ENCODE data around the gene UBE2E2. TPM values are rescaled to one million over a fixed set of nuclear protein-coding genes. Genes with fewer than 3 reads are reported as not detected.

UBE2E2 gene
- total and polyA plus RNA-seq, 9 donors: 25.5 to 84.9 (median 38.5) TPM

DNA sequence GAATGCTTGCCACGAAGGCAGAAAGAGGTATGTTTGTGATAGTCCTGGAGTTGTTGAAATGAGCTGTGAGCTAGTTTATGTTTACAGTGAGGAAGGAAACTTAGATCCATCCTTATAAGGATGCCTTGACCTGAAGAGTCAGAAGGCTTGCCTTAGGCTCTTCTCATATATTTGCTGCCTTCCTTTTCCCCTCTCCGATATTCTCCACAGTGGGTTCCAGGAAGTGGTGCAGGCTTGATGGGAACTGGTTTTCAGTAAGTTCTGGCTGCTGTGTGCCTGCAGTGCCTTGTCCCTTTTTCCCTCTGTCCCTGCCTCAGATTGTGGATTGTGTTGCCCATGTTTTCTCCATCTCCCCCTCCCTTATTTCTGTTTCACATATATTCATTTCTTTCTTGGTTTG, 315.3 kb downstream of the UBE2E2 start:
- intact Hi-C loops (cut with DNase I): no loop called here
- Histone ChIP-seq H3K27me3 (no peaks in the 10 kb centered on the region), H3K4me3 (no peak overlapping the region), H3K36me3 (no peaks in the 10 kb centered on the region), H3K27ac (no peak overlapping the region), H3K4me1 (ENCODE audit: insufficient read depth) (no peaks in the 10 kb centered on the region), H3K9me3 (no peaks in the 10 kb centered on the region)
- WGBS, 3 donors: 50 to 61% (median 53%) methylated on average over 2 of the region's 2 CpGs
- no peak for DNase-seq
- TF ChIP-seq, protein P1, sequence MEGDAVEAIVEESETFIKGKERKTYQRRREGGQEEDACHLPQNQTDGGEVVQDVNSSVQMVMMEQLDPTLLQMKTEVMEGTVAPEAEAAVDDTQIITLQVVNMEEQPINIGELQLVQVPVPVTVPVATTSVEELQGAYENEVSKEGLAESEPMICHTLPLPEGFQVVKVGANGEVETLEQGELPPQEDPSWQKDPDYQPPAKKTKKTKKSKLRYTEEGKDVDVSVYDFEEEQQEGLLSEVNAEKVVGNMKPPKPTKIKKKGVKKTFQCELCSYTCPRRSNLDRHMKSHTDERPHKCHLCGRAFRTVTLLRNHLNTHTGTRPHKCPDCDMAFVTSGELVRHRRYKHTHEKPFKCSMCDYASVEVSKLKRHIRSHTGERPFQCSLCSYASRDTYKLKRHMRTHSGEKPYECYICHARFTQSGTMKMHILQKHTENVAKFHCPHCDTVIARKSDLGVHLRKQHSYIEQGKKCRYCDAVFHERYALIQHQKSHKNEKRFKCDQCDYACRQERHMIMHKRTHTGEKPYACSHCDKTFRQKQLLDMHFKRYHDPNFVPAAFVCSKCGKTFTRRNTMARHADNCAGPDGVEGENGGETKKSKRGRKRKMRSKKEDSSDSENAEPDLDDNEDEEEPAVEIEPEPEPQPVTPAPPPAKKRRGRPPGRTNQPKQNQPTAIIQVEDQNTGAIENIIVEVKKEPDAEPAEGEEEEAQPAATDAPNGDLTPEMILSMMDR (IDR thresholded peaks at IDR 0.05): no peak
- TF ChIP-seq EP300 (IDR thresholded peaks at IDR 0.05): no peak
- TF ChIP-seq POLR2A (IDR thresholded peaks at IDR 0.05): no peak

DNA sequence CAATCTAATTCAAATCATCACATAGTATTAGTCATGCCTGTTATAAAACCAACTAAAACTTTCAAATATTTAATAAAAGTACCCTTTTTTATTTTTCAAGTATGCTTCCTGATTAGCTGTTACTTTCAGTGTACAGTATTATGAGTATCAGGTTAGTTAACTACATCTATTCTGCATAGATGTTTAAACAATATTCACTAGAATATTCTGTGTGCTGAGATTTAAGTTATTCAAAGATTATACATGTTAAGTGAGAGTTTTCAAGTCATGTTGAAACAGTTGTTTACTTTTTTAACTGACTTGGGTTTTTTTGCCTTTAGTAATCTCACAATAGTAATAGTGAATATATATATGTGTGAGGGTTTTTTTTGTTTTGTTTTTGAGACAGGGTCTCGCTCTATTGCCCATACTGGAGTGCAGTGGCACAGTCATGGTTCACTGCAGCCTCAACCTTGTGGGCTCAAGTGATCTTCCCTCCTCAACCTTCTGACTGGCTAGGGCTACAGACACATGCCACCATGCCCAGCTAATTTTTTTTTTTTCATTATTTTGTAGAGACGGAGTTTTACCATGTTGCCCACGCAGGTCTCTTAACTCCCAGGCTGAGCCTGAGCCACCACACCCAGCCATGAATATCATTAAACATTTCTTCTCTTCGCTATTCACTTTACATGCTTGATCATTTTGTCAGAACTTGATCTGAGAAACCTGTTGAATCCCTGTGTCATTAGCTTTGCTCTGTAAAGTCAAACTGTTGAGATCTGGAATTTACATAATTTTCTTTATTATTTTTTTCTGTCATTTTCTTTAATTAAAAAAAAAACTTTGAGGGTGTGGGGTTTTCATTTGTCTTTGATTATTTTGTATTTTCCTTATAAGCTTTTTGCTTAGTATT, 316.4 kb downstream of the UBE2E2 start:
- Histone ChIP-seq H3K27me3 (no peaks in the 10 kb centered on the region), H3K4me1 (ENCODE audit: insufficient read depth) (no peaks in the 10 kb centered on the region), H3K9me3 (no peaks in the 10 kb centered on the region), H3K36me3 (no peaks in the 10 kb centered on the region), H3K4me3 (no peak overlapping the region), H3K27ac (no peak overlapping the region)
- WGBS, 3 donors: 95 to 98% (median 97%) methylated on average over 4 of the region's 4 CpGs
- intact Hi-C loops (cut with DNase I): no loop called here
- no peak for DNase-seq
- TF ChIP-seq, protein P1 (IDR thresholded peaks at IDR 0.05): no peak
- TF ChIP-seq EP300 (IDR thresholded peaks at IDR 0.05) (no peak), POLR2A (IDR thresholded peaks at IDR 0.05) (no peak)

DNA sequence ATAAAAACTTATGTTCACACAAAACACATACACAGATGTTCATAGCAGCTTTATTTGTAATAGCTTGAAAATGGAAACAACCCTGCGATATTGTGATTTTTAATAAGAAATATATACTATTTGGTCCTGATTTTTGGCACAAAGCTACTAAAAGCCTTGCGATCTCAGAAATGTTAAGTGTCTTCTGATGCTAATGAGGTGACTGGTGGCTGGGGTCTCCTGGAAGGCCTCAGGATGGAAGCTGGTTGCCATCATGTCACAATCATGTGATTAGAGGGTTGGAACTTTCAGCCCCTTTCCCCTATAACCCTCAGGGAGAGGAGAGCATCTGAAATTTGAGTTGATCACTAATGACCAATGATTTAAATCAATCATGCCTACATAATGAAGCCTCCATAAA, 324.2 kb downstream of the UBE2E2 start:
- no peaks in the 10 kb centered on the region for H3K36me3 ChIP-seq
- intact Hi-C loops (cut with DNase I): no loop called here
- no peak overlapping the region for H3K4me3 ChIP-seq
- no peaks in the 10 kb centered on the region for H3K4me1 ChIP-seq (ENCODE audit: insufficient read depth)
- H3K27me3 ChIP-seq: no peaks in the 10 kb centered on the region
- H3K9me3 ChIP-seq: no peaks in the 10 kb centered on the region
- TF ChIP-seq, protein P1 (IDR thresholded peaks at IDR 0.05): no peak
- TF ChIP-seq POLR2A (IDR thresholded peaks at IDR 0.05) (no peak), EP300 (IDR thresholded peaks at IDR 0.05) (no peak)
- WGBS, 3 donors: 74 to 88% (median 85%) methylated on average over 2 of the region's 2 CpGs
- H3K27ac ChIP-seq: no peak overlapping the region
- DNase-seq: no peak

DNA sequence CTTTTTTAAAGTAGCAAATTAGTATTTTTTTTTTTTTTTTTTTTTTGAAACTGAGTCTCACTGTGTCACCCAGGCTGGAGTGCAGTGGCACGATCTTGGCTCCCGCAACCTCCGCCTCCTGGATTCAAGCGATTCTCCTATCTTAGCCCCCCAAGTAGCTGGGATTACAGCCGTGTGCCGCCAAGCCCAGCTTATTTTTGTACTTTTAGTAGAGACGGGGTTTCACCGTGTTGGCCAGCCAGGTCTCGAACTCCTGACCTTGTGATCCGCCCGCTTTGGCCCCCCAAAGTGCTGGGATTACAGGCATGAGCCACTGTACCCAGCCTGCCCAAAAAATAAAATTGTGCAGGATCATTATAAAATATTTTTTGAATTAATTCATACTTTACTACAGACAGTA, 330.5 kb downstream of the UBE2E2 start:
- Histone ChIP-seq H3K27me3 (no peaks in the 10 kb centered on the region), H3K36me3 (no peaks in the 10 kb centered on the region), H3K9me3 (no peaks in the 10 kb centered on the region), H3K27ac (no peak overlapping the region), H3K4me1 (ENCODE audit: insufficient read depth) (no peaks in the 10 kb centered on the region), H3K4me3 (no peak overlapping the region)
- DNase-seq: no peak
- intact Hi-C loops (cut with DNase I): no loop called here
- 95 to 97% (median 96%) methylated on average over 11 of the region's 11 CpGs for WGBS, 3 donors
- no peak for TF ChIP-seq EP300 (IDR thresholded peaks at IDR 0.05)

DNA sequence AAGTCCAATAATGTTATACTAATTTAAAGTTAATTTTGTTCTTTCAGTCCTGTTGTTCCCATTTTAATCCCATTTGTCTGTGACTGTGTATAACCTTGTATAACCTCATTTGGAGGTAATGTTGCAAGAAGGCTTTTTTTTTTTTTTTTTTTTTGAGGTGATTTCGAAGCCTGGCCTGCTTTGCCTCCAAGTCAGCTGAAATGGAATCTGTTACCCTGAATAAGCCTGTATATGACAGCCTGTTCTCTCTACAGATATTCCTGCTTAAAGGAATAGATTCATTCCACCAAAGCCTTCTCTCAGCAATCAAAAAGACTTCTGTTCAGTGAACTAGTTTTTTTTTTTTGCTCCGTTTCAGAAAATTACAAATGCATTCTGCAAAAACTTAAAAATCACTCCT, 330.9 kb downstream of the UBE2E2 start:
- no peak overlapping the region for H3K27ac ChIP-seq
- no peaks in the 10 kb centered on the region for H3K27me3 ChIP-seq
- 88 to 92% (median 90%) methylated on average over 2 of the region's 2 CpGs for WGBS, 3 donors
- H3K36me3 ChIP-seq: no peaks in the 10 kb centered on the region
- H3K4me1 ChIP-seq (ENCODE audit: insufficient read depth): no peaks in the 10 kb centered on the region
- H3K9me3 ChIP-seq: no peaks in the 10 kb centered on the region
- intact Hi-C loops (cut with DNase I): no loop called here
- H3K4me3 ChIP-seq: no peak overlapping the region
- TF ChIP-seq, protein P1 (IDR thresholded peaks at IDR 0.05): no peak
- no peak for TF ChIP-seq POLR2A (IDR thresholded peaks at IDR 0.05)
- TF ChIP-seq EP300 (IDR thresholded peaks at IDR 0.05): no peak
- DNase-seq: no peak

All from ovary (tissue), 9 donors.